NCI-H2171 (cell line): ENCODE measurements around the gene MAGI2.

Experiments
- DNase-seq: peaks from one replicate; lab custom pipeline; 2025; lab: John Stamatoyannopoulos, UW

The MAGI2 gene

GRCh38 chr7:77995717-77996116, 1457.8 kb downstream of the MAGI2 start:
- no peak for DNase-seq

GRCh38 chr7:77993838-77994237, 1459.6 kb downstream of the MAGI2 start:
- DNase-seq = no peak

GRCh38 chr7:77991656-77992055, 1461.8 kb downstream of the MAGI2 start:
- DNase-seq = no peak

GRCh38 chr7:77989981-77990566, 1463.4 kb downstream of the MAGI2 start:
- no peak for DNase-seq

- DNase-seq = no peak
Measured at GRCh38 chr7:77985974-77986339, 1467.5 kb downstream of the MAGI2 start.

- DNase-seq = no peak
Measured at GRCh38 chr7:77985232-77985973, 1468.1 kb downstream of the MAGI2 start.

- DNase-seq = no peak
Measured at GRCh38 chr7:77983973-77984372, 1469.5 kb downstream of the MAGI2 start.

GRCh38 chr7:77982926-77983550, 1470.4 kb downstream of the MAGI2 start:
- DNase-seq = no peak

GRCh38 chr7:77980087-77980713, 1473.3 kb downstream of the MAGI2 start:
- no peak for DNase-seq

- no peak for DNase-seq
Measured at GRCh38 chr7:77979219-77979618, 1474.2 kb downstream of the MAGI2 start.

GRCh38 chr7:77975672-77976480, 1477.6 kb downstream of the MAGI2 start:
- DNase-seq = no peak

- no peak for DNase-seq
Measured at GRCh38 chr7:77971726-77972125, 1481.7 kb downstream of the MAGI2 start.

GRCh38 chr7:77967429-77967828, 1486.0 kb downstream of the MAGI2 start:
- DNase-seq = no peak
